Transverse colon (tissue), 4 donors: ENCODE measurements around the gene IL6R. TPM values are rescaled to one million over a fixed set of nuclear protein-coding genes. Genes with fewer than 3 reads are reported as not detected.
A peak's percentile ranks its signal among the peaks of the same experiment; 100 is the strongest.

ENCODE experiments used
- DNase-seq: peaks from one replicate; pipeline ENCODE4 v3.0.0-alpha.2; 2019
- H3K27ac ChIP-seq, 4 donors: fragments of 200-600 bp; sonication (generic); 2 replicates each; pipeline ENCODE4 v1.5.1; 2016 to 2018; ENCODE audit warnings: inconsistent platforms in 4 of 4
- H3K27me3 ChIP-seq: fragments of 200-600 bp; sonication (generic); 2 replicates; pipeline ENCODE4 v1.5.1; 2017; ENCODE audit warnings: inconsistent platforms
- H3K36me3 ChIP-seq, 4 donors: fragments of 200-600 bp; sonication (generic); 2 replicates each; pipeline ENCODE4 v1.5.1; 2017 to 2019; ENCODE audit warnings: inconsistent platforms in 4 of 4
- H3K4me1 ChIP-seq, 4 donors: fragments of 200-600 bp; sonication (generic); 2 replicates each; pipeline ENCODE4 v1.5.1; 2017 to 2020; ENCODE audit warnings: inconsistent platforms in 4 of 4
- H3K4me3 ChIP-seq, 4 donors: fragments of 200-600 bp; sonication (generic); 1 replicate in 1 of 4; 2 replicates in 3 of 4; pipeline versions ENCODE4 v1.5.1 to v1.6.1; 2017 to 2019; ENCODE audit warnings: inconsistent platforms in 4 of 4
- H3K9me3 ChIP-seq, 2 donors: fragments of 200-600 bp; sonication (generic); 2 replicates each; pipeline ENCODE4 v1.5.1; 2017 to 2019; ENCODE audit warnings: inconsistent platforms in 2 of 2
- EP300 ChIP-seq: sonication (generic); formaldehyde crosslinking; IDR thresholded peaks from one replicate; pipeline ENCODE4 v1.6.1; 2017; ENCODE audit warnings: antibody characterized with exemption, low read depth
- POLR2A ChIP-seq: fragments of 450-650 bp; IDR thresholded peaks from one replicate; pipeline ENCODE4 v1.6.1; 2016; ENCODE audit warnings: antibody characterized with exemption, mild to moderate bottlenecking, moderate library complexity
- POLR2AphosphoS5 ChIP-seq, 3 donors: sonication (generic); formaldehyde crosslinking; IDR thresholded peaks; one replicate each; pipeline ENCODE4 v1.6.1; 2016; ENCODE audit warnings: antibody characterized with exemption in 3 of 3
- WGBS, 2 donors: methylation state at CpG; one replicate each; pipeline ENCODE4 v1.1.5; 2018; ENCODE audit warnings: low coverage in 1 of 2; 5-methylcytosine and 5-hydroxymethylcytosine counted together
- in situ Hi-C, 4 donors: fragments of 200-750 bp; cut with MboI; loops; one replicate each; pipeline versions ENCODE4 v1.15.0 to v1.15.1; 2017; ENCODE audit warnings: low sequenced_read_pairs in 3 of 4, low pct_ligation_motif_present in 1 of 4, low pct_unique_long_range_greater_than_20kb in 1 of 4
- intact Hi-C: fragments of 100-400 bp; cut with DNase I; formaldehyde crosslinking; loops from one replicate; pipeline ENCODE4 v1.15.1; 2023; ENCODE audit warnings: low total_unique reads
- total RNA-seq, 4 donors: library from RNA; depleted of rRNA; stranded (reverse); fragments of >200 nt; gene quantifications; one replicate each; pipeline ENCODE4 v1.1.0, GENCODE V29; 2016
- TF ChIP-seq, protein P1 (sequence below), 5 experiments: fragments of 200-600 bp in 3 of 5; fragments of 450-650 bp in 2 of 5; sonication (generic) in 3 of 5; IDR thresholded peaks; 1 replicate in 2 of 5; 2 replicates in 3 of 5; pipeline ENCODE4 v1.5.1; 2016 to 2017; ENCODE audit warnings: antibody characterized with exemption in 5 of 5, inconsistent platforms in 3 of 5, mild to moderate bottlenecking in 2 of 5, moderate library complexity in 1 of 5

Gene IL6R
- total RNA-seq, 4 donors from 2014 or later: 10.7 to 107 (median 77.3) TPM

DNA sequence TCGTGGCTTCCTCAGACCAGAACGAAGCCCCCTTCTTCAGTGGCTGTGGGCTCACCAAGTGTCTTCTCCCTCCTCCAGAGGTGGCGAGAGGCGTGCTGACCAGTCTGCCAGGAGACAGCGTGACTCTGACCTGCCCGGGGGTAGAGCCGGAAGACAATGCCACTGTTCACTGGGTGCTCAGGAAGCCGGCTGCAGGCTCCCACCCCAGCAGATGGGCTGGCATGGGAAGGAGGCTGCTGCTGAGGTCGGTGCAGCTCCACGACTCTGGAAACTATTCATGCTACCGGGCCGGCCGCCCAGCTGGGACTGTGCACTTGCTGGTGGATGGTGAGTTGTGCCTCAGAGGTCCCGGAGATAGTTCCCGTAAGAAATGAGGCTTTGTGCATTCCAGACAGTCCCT is 24.0 kb downstream of the IL6R start:
- Histone ChIP-seq H3K4me3 (no peak overlapping the region), H3K27me3 (no peaks in the 10 kb centered on the region), H3K9me3 (no peaks in the 10 kb centered on the region), H3K27ac (peak overlapping the region; percentile 70 to 93 (median 90)), H3K4me1 (peaks cover 58 to 91% (median 82%) of the 10 kb centered on the region in 4 donors), H3K36me3 (no peaks in the 10 kb centered on the region)
- no peak for DNase-seq
- WGBS, 2 donors: 83% methylated on average over 12 of the region's 15 CpGs; no CpG with 5 or more reads in 1 of the 2 donors
- in situ Hi-C loops (no loop called here), intact Hi-C loops (no loop called here)
- no peak for TF ChIP-seq EP300
- no peak for TF ChIP-seq POLR2AphosphoS5 (IDR thresholded peaks at IDR 0.05)
- TF ChIP-seq POLR2A: no peak
- TF ChIP-seq, protein P1, sequence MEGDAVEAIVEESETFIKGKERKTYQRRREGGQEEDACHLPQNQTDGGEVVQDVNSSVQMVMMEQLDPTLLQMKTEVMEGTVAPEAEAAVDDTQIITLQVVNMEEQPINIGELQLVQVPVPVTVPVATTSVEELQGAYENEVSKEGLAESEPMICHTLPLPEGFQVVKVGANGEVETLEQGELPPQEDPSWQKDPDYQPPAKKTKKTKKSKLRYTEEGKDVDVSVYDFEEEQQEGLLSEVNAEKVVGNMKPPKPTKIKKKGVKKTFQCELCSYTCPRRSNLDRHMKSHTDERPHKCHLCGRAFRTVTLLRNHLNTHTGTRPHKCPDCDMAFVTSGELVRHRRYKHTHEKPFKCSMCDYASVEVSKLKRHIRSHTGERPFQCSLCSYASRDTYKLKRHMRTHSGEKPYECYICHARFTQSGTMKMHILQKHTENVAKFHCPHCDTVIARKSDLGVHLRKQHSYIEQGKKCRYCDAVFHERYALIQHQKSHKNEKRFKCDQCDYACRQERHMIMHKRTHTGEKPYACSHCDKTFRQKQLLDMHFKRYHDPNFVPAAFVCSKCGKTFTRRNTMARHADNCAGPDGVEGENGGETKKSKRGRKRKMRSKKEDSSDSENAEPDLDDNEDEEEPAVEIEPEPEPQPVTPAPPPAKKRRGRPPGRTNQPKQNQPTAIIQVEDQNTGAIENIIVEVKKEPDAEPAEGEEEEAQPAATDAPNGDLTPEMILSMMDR (IDR thresholded peaks at IDR 0.05): no peak

DNA sequence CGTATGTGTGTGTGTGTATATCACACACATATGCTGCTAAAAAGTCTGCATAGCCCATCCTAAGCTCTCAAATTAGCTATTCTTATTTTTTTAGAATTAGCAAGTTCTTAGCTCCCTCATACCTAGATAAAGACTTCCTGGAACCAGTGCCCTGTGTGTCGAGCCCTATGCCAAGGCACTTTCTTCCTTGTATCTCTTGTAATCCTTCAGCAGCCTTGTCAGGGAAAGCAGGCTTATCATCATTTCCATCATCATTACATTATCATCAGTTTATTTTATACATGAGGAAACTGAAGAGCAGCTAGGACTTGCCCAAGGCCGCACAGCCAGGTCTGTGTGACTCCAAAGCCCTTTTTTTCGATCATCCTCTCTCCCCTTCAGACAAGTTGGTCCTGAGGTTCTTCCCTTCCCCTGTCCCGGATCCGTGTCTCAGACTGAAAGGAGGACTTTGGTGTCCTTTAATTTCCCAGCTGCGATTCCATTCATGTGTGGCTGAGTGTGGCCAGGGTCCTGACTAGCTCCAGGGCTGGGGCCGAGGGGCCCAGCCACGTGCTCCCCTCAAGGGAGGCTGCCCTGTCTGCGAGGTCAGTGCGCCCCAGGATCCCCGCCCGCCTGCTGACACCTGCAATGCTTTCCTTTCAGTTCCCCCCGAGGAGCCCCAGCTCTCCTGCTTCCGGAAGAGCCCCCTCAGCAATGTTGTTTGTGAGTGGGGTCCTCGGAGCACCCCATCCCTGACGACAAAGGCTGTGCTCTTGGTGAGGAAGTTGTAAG is 24.9 kb downstream of the IL6R start:
- TF ChIP-seq POLR2AphosphoS5 (IDR thresholded peaks at IDR 0.05) (no peak), POLR2A (no peak), EP300 (no peak)
- TF ChIP-seq, protein P1 (IDR thresholded peaks at IDR 0.05): no peak
- 84 to 85% methylated on average over 6 to 17 of the region's 17 CpGs for WGBS, 2 donors
- no peak for DNase-seq
- in situ Hi-C loops: no loop called here
- H3K36me3 ChIP-seq: no peaks in the 10 kb centered on the region
- H3K27ac ChIP-seq: peak overlapping the region; percentile 70 to 93 (median 90)
- no peaks in the 10 kb centered on the region for H3K9me3 ChIP-seq
- no peaks in the 10 kb centered on the region for H3K27me3 ChIP-seq
- peaks cover 60 to 91% (median 82%) of the 10 kb centered on the region in 4 donors for H3K4me1 ChIP-seq
- intact Hi-C loops: no loop called here
- H3K4me3 ChIP-seq: no peak overlapping the region

DNA sequence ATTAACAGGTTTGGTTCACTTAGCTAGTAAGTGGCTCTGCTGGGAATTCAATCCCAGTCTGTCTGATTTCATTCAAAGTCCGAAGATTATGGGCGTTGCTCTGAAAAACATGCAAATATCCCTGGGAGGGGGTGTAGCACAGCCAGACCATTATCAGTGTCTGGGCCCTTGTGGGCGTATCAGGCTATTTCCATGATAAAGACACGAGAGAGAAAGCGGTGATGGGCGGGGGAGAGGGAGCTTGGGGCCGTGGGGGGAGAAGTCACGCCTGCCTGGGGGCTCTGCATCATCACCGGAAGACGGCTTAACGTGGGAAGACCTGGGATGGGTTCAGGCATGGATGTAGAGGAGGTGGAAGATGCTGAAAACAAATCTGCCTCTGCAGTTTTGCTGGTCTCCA is 25.8 kb downstream of the IL6R start:
- no peaks in the 10 kb centered on the region for H3K27me3 ChIP-seq
- no peaks in the 10 kb centered on the region for H3K9me3 ChIP-seq
- peak overlapping the region; percentile 70 to 93 (median 90) for H3K27ac ChIP-seq
- 20 to 66% methylated on average over 6 to 11 of the region's 11 CpGs for WGBS, 2 donors
- no peak for TF ChIP-seq POLR2AphosphoS5 (IDR thresholded peaks at IDR 0.05)
- TF ChIP-seq, protein P1 (IDR thresholded peaks at IDR 0.05): no peak
- no peak for TF ChIP-seq EP300
- TF ChIP-seq POLR2A: no peak
- peaks cover 66 to 91% (median 83%) of the 10 kb centered on the region in 4 donors for H3K4me1 ChIP-seq
- H3K4me3 ChIP-seq: no peak overlapping the region
- intact Hi-C loops: no loop called here
- H3K36me3 ChIP-seq: no peaks in the 10 kb centered on the region
- DNase-seq: no peak
- in situ Hi-C loops: no loop called here

DNA sequence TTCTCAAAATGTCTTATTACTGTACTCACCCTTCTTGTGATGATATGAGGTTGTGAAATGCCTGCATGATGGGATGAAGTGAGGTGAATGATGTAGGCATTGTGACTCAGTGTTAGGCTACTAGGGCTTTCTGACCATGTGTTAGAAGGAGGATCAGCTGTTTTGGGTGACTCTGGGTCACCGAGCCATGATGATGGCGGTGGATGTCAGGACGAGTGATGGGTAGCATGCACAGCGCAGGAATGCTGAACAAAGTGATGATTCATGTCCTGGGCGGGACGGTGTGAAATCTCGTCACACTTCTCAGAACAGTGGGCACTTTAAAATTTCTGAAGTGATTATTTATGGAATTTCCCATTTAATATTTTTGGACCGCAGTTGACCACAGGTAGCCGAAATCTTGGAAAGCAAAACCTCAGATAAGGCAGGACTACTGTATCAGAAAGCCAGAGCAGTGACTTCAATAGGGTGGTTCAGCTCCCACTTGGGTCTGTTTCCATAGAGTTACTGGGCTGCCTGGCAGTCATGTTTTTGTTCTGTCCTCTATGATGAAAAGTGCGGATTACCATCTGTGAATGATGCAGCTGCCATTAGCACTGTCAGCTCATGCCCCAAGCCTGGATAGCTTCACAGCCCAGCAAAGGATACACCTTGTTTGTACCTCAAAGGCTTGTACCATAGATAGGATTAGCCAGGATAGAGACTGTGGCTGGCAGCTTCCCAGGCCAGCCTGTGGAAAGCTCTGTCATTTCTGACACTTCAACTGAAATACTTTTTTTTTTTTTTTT is 26.6 kb downstream of the IL6R start:
- H3K4me1 ChIP-seq: peaks cover 64 to 91% (median 82%) of the 10 kb centered on the region in 4 donors
- peak overlapping the region; percentile 86 to 93 (median 90) for H3K27ac ChIP-seq

More for the DNA sequence above, 26.6 kb downstream of the IL6R start:
- intact Hi-C loops (no loop called here), in situ Hi-C loops (no loop called here)
- H3K9me3 ChIP-seq: no peaks in the 10 kb centered on the region
- no peaks in the 10 kb centered on the region for H3K36me3 ChIP-seq
- H3K4me3 ChIP-seq: no peak overlapping the region
- no peaks in the 10 kb centered on the region for H3K27me3 ChIP-seq
- no peak for DNase-seq
- 82 to 100% methylated on average over 2 to 10 of the region's 10 CpGs for WGBS, 2 donors
- TF ChIP-seq POLR2AphosphoS5 (IDR thresholded peaks at IDR 0.05) (peak; percentile 50 to 69 (median 52)), EP300 (no peak), POLR2A (no peak)
